ENCODE data around the gene NME7. TPM values are rescaled to one million over a fixed set of nuclear protein-coding genes. Genes with fewer than 3 reads are reported as not detected.

The NME7 gene
- total RNA-seq, 1 experiment from 2014 or later, result 21.8 TPM

GRCh38 chr1:169128562-169128961 is 239.0 kb downstream of the NME7 start:
- Histone ChIP-seq H3K9ac (ENCODE audit: low read length) (no peak overlapping the region), H2AFZ (ENCODE audit: low read depth, low read length, poor library complexity, severe bottlenecking) (no peak overlapping the region), H3K4me3 (replicated peaks in 1 of 2; ENCODE audit: low read depth in 1 of 2, low read length in 2 of 2) (no peak overlapping the region), H3K36me3 (ENCODE audit: control insufficient read depth in 1 of 2, insufficient read depth in 2 of 2, low read length in 2 of 2) (peaks cover 35 to 72% of the 10 kb centered on the region in 2 experiments; a peak in 3 of 4 replicates), H3K9me3 (ENCODE audit: control insufficient read depth in 1 of 2, insufficient read depth in 1 of 2, low read depth in 1 of 2, low read length in 2 of 2) (no peaks in the 10 kb centered on the region), H3K27ac (ENCODE audit: low read depth, low read length) (no peak overlapping the region), H3K9me2 (ENCODE audit: insufficient read depth) (no peaks in the 10 kb centered on the region), H3K27me3 (ENCODE audit: insufficient read depth, low read length) (no peaks in the 10 kb centered on the region), H3K79me2 (ENCODE audit: insufficient read depth, low read length) (peaks cover 27% of the 10 kb centered on the region; the same call in 1 of the 2 replicates), H3K4me1 (ENCODE audit: control insufficient read depth in 1 of 2, insufficient read depth in 2 of 2, low read length in 2 of 2) (peaks cover 0 to 18% of the 10 kb centered on the region in 2 experiments; a peak in 2 of 4 replicates), H4K20me1 (ENCODE audit: insufficient read depth) (no peaks in the 10 kb centered on the region), H3K4me2 (ENCODE audit: low read length) (no peak overlapping the region)
- ChIA-PET CTCF (interaction anchor here (1.2 kb wide), 1 partner anchor 525 kb away, joined by 3 read pairs; no protein-coding TSS in a partner anchor), RAD21 (ENCODE audit: low non-redundant PET in 1 of 2, low total read pairs in 2 of 2, uncharacterized antibody in 2 of 2, unreplicated experiment in 2 of 2) (no interaction called here), POLR2A (no interaction called here)
- intact Hi-C loops (cut with micrococcal nuclease), result no loop called here
- DNase-seq (ENCODE audit: low read depth, low spot score) (no peak), ATAC-seq (no peak)
- TF ChIP-seq JUND (IDR thresholded peaks at IDR 0.05) (no peak), CBX3 (IDR thresholded peaks at IDR 0.05; ENCODE audit: low read depth) (no peak), ZFX (IDR thresholded peaks at IDR 0.05) (no peak), ATF3 (IDR thresholded peaks at IDR 0.05) (no peak), SIN3A (IDR thresholded peaks at IDR 0.05; ENCODE audit: low read depth) (no peak), EZH2 (IDR thresholded peaks at IDR 0.05) (no peak)
- TF ChIP-seq, protein P1, sequence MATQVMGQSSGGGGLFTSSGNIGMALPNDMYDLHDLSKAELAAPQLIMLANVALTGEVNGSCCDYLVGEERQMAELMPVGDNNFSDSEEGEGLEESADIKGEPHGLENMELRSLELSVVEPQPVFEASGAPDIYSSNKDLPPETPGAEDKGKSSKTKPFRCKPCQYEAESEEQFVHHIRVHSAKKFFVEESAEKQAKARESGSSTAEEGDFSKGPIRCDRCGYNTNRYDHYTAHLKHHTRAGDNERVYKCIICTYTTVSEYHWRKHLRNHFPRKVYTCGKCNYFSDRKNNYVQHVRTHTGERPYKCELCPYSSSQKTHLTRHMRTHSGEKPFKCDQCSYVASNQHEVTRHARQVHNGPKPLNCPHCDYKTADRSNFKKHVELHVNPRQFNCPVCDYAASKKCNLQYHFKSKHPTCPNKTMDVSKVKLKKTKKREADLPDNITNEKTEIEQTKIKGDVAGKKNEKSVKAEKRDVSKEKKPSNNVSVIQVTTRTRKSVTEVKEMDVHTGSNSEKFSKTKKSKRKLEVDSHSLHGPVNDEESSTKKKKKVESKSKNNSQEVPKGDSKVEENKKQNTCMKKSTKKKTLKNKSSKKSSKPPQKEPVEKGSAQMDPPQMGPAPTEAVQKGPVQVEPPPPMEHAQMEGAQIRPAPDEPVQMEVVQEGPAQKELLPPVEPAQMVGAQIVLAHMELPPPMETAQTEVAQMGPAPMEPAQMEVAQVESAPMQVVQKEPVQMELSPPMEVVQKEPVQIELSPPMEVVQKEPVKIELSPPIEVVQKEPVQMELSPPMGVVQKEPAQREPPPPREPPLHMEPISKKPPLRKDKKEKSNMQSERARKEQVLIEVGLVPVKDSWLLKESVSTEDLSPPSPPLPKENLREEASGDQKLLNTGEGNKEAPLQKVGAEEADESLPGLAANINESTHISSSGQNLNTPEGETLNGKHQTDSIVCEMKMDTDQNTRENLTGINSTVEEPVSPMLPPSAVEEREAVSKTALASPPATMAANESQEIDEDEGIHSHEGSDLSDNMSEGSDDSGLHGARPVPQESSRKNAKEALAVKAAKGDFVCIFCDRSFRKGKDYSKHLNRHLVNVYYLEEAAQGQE (IDR thresholded peaks at IDR 0.05; ENCODE audit: low read depth), result no peak
- BruUV-seq (replicated peaks), result no TSS peak
